Transverse colon (tissue), 4 donors: Measurements from ENCODE around the gene CFAP299.

ENCODE experiments used
- CTCF ChIP-seq, 5 experiments: fragments of 200-600 bp in 3 of 5; fragments of 450-650 bp in 2 of 5; sonication (generic) in 3 of 5; IDR thresholded peaks; 1 replicate in 2 of 5; 2 replicates in 3 of 5; pipeline ENCODE4 v1.5.1; 2016 to 2017; ENCODE audit warnings: antibody characterized with exemption in 5 of 5, inconsistent platforms in 3 of 5, mild to moderate bottlenecking in 2 of 5, moderate library complexity in 1 of 5
- POLR2AphosphoS5 ChIP-seq, 3 donors: sonication (generic); formaldehyde crosslinking; IDR thresholded peaks; one replicate each; pipeline ENCODE4 v1.6.1; 2016; ENCODE audit warnings: antibody characterized with exemption in 3 of 3

- TF ChIP-seq POLR2AphosphoS5 (IDR thresholded peaks at IDR 0.05) (no peak), CTCF (IDR thresholded peaks at IDR 0.05) (no peak)
Observed at GRCh38 chr4:80333121-80333520, 2.4 kb upstream of the CFAP299 start.
